ENCODE measurements around the gene CDK14.

The CDK14 gene

DNA sequence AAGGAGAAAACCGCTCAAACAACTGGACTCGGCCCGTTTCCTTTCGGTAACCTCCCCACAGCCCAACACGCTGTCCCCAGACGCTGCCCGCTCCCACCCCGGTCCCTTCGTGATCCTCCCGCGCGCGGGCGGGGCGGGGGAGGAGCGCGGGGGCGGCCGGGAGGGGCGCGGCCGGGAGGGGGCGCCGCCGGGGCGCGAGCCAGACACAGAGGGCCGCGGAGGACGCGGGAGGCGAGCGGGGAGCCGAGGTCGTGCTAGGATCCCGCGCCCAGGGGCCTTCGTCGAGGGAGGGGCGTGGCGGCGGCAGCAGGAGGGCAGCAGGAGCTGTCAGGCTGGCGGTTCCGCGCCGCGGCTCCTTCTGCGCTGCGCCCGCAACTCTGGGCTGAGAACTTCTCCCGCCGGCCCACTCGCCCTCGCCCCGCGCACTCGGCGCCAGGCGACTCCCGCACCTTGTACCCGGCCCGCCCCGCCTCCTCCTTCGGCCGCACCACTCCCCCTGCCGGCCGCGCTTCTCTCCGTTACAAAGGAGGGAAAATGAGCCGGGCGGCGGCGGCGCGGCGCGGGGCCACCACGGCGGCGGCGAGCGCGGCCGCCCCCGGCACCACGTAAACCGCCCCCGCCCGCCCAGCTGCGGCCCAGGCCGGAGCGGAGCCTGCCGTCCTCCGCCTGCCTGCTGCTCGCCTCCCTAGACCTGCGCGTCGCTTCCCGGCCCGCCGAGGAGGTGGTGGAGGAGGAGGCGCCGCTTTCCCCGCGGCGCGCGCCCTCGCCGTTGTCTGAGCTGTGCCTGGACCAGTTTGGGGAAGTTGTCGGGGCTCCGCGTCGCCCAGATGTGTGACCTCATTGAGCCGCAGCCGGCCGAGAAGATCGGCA lies at the start of gene CDK14:
CDK14 (plus strand) TSS at position 521 of the 870 bp plus-strand sequence; CDS start at position 828, 307 bp downstream.
- peak; percentile 58 for TF ChIP-seq CTCF (IDR thresholded peaks at IDR 0.05; ENCODE audit: extremely low read depth, insufficient read depth, missing control alignments)
- DNase-seq (ENCODE audit: low spot score), result peak; percentile 84
- in situ Hi-C loops (cut with MboI; ENCODE audit: low pct_unique_long_range_greater_than_20kb, low sequenced_read_pairs, unreplicated experiment), result no loop called here

DNA sequence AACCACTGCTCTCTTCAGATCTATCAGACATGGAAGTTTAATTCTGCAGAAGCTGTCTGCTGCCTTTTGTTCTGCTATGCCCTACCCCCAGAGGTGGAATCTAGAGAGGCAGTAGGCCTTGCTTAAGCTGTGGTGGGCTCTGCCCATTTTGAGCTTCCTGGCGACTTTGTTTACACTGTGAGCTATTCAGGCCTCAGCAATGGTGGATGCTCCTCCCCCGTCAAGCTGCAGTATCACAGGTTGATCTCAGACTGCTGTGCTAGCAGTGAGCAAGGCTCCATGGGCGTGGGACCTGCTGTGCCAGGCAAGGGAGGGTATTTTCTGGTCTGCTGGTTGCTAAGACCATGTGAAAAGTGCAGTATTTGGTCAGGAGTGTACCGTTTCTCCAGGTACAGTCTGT lies 45.1 kb upstream of the CDK14 start:
- no peak for DNase-seq (ENCODE audit: low spot score)
- TF ChIP-seq CTCF (IDR thresholded peaks at IDR 0.05; ENCODE audit: extremely low read depth, insufficient read depth, missing control alignments), result no peak
- in situ Hi-C loops (cut with MboI; ENCODE audit: low pct_unique_long_range_greater_than_20kb, low sequenced_read_pairs, unreplicated experiment), result no loop called here

DNA sequence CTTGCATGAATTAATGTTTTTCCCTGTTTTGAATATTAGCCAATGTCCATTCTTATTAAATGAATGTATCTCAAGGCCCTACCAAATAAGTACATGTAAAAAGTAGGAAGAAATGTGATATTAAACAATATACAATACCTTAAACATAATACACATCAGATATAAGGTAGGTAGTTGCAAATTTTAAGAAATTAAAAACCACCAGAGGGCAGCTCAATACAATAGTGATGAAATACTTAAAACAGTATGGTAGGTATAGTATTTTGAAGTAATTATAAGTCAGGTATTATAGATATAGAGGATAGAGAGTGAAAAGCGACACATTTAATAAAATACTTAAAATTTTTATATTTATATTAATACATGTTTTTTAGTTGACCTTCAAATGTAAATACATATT lies 43.6 kb upstream of the CDK14 start:
- in situ Hi-C loops (cut with MboI; ENCODE audit: low pct_unique_long_range_greater_than_20kb, low sequenced_read_pairs, unreplicated experiment), result no loop called here
- DNase-seq (ENCODE audit: low spot score), result peak; percentile 23
- TF ChIP-seq CTCF (IDR thresholded peaks at IDR 0.05; ENCODE audit: extremely low read depth, insufficient read depth, missing control alignments), result no peak

DNA sequence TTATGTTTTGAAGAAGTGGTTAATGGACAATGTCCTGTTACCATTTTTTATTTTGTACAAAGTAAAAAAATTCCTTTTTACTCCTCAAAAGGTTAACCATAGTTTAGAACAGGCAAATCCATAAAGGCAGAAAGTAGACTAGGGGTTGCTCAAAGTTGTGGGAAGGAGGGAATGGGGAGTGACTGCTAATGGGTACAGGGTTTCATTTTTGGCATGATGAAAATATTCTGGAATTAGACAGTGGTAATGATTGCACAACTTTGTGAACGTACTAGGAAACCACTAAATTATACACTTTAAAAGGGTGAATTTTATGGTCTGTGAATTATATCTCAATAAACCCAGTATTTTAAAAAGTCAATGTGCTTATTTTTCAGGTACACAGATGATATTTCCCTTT lies 35.4 kb upstream of the CDK14 start:
- no peak for TF ChIP-seq CTCF (IDR thresholded peaks at IDR 0.05; ENCODE audit: extremely low read depth, insufficient read depth, missing control alignments)
- in situ Hi-C loops (cut with MboI; ENCODE audit: low pct_unique_long_range_greater_than_20kb, low sequenced_read_pairs, unreplicated experiment), result no loop called here
- DNase-seq (ENCODE audit: low spot score), result no peak

DNA sequence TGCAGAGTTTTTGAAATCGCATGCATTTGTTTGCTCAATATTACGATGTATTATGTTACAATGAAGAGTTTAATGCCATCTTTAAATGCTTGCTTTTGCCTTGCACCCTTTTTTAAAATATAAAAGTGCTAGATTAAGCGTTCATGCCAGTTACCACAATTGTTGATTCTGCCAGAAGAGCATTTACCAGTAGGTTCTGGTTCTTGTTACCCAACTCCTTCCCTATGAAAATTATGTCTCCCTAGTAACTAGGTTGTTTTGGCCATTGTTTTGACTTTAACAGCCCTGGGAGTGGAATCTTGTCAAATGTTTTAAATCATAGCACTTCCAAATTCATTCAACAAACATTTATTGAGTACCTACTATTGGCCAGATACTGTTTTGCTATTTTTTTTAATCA lies 32.8 kb upstream of the CDK14 start:
- TF ChIP-seq CTCF (IDR thresholded peaks at IDR 0.05; ENCODE audit: extremely low read depth, insufficient read depth, missing control alignments), result no peak
- DNase-seq (ENCODE audit: low spot score), result no peak
- in situ Hi-C loops (cut with MboI; ENCODE audit: low pct_unique_long_range_greater_than_20kb, low sequenced_read_pairs, unreplicated experiment), result no loop called here

DNA sequence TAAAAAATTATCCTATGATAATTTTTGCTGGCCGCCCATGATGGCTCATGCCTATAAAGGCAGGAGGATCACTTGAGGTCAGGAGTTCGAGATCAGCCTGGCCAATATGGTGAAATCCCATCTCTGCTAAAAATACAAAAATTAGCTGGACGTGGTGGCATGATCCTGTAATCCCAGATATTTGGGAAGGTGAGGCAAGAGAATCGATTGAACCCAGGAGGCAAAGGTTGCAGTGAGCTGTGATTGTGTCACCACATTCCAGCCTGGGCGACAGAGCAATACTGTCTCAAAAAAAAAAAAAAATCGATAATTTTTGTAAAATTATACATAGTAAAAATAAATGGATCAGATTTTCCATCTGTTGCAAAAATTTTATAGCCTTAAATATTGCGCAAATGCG lies 31.7 kb upstream of the CDK14 start:
- no peak for DNase-seq (ENCODE audit: low spot score)
- TF ChIP-seq CTCF (IDR thresholded peaks at IDR 0.05; ENCODE audit: extremely low read depth, insufficient read depth, missing control alignments), result no peak
- in situ Hi-C loops (cut with MboI; ENCODE audit: low pct_unique_long_range_greater_than_20kb, low sequenced_read_pairs, unreplicated experiment), result no loop called here
